Bronchial epithelial cell (primary cell): Measurements from ENCODE around the gene CHD6. TPM values are rescaled to one million over a fixed set of nuclear protein-coding genes. Genes with fewer than 3 reads are reported as not detected.
A peak's percentile ranks its signal among the peaks of the same experiment; 100 is the strongest.

Experiments used
- DNase-seq: peaks from one replicate; pipeline ENCODE4 v3.0.0-alpha.2; 2010; ENCODE audit warnings: low read depth
- FAIRE-seq: peaks from 2 replicates; lab custom pipeline; 2011; peaks lifted over from hg19 to GRCh38; lab: Jason Lieb, UNC
- H3K27me3 ChIP-seq: 2 replicates; pipeline ENCODE4 v1.5.1; 2011; ENCODE audit warnings: low read length; ENCODE audit not compliant: control insufficient read depth, insufficient read depth
- H3K36me3 ChIP-seq: 2 replicates; pipeline ENCODE4 v1.5.1; 2011; ENCODE audit warnings: low read length; ENCODE audit not compliant: control insufficient read depth, insufficient read depth
- H3K4me3 ChIP-seq: 2 replicates; pipeline ENCODE4 v1.5.1; 2011; ENCODE audit warnings: mild to moderate bottlenecking, low read depth, low read length, control low read depth
- total RNA-seq: library from RNA; depleted of rRNA; stranded (reverse); fragments of >200 nt; gene quantifications from 2 replicates; pipeline ENCODE4 v1.2.1, GENCODE V29; 2014
- TF ChIP-seq, protein P1 (sequence below): IDR thresholded peaks from 2 replicates; pipeline ENCODE4 v1.5.1; 2011; ENCODE audit warnings: mild to moderate bottlenecking, moderate library complexity, low read length, control low read depth, inconsistent platforms; ENCODE audit not compliant: insufficient read depth, severe bottlenecking

Gene CHD6
- total RNA-seq, 1 donor from 2014 or later: 10.8 TPM

DNA sequence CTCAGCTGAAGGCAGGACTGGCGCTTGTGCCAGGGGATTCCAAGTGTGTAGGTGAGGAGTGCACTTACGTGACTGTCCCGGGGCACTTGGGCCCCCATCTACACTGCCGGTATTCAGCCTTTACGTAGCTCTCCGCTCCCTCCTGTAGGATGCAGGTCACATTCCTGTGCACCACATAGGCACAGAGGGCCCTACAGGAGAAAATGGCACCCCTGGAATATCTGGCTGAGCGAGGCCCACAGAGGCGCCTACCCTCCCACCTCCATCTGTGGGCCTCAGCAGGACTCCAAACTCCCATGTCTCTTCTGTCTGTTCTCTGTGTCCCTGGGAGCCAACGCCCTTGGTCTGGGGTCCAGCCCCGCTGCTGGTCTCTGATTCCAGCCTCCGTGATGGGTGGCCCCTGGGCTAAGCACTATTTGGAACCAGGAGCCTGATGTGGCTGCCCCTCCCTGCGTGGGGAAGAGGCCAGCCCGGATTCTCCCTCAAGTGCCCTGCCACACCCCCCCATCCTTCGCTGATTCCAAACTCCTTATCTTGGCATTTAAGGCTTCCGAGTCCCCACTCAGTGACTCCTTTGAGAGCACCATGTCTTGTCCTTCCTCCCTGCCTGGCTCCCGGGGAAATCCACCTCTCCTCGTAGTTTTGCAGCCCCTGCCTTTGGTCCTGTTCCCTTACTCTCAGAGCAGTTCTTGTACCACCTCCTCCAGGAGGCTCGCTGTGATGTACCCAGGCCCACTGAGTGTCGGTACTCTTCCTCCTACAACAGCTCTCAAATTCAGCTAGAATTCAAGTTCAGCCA, 253.0 kb downstream of the CHD6 start:
- DNase-seq (no peak), FAIRE-seq (no peak)
- no peaks in the 10 kb centered on the region for H3K36me3 ChIP-seq
- H3K4me3 ChIP-seq: no peak overlapping the region
- peaks cover 23% of the 10 kb centered on the region for H3K27me3 ChIP-seq
- TF ChIP-seq, protein P1, sequence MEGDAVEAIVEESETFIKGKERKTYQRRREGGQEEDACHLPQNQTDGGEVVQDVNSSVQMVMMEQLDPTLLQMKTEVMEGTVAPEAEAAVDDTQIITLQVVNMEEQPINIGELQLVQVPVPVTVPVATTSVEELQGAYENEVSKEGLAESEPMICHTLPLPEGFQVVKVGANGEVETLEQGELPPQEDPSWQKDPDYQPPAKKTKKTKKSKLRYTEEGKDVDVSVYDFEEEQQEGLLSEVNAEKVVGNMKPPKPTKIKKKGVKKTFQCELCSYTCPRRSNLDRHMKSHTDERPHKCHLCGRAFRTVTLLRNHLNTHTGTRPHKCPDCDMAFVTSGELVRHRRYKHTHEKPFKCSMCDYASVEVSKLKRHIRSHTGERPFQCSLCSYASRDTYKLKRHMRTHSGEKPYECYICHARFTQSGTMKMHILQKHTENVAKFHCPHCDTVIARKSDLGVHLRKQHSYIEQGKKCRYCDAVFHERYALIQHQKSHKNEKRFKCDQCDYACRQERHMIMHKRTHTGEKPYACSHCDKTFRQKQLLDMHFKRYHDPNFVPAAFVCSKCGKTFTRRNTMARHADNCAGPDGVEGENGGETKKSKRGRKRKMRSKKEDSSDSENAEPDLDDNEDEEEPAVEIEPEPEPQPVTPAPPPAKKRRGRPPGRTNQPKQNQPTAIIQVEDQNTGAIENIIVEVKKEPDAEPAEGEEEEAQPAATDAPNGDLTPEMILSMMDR: no peak

DNA sequence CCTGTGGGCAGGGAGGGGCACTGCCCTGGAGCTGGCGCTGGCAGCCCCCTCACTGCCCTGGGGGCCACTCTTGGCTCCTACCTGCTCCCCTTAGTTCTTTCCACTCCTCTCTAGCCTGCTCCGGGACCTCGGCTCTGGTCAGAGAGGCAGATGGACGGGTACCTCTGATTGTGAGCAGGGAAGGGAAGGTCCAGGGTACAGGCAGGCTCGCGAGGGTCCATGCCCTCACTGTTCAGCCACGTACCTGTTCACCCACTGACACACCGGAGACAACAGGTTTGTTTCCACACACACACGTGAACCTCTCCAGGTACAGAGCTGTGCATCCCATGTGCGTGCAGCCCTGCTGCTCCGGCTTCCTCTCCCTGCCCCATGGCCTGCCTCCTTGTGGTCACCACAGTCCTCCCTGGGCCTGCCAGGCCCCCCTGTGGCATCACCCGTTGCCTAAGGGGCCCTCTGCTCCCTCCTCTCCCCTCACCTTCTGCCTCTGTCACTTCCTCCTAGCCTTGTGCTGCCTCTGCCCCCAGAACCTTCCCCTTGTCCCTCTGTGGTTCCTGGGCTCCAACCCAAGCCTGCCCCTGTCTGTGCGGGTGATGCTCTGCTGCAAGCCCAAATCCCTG, 253.8 kb downstream of the CHD6 start:
- DNase-seq (no peak), FAIRE-seq (peak; percentile 68)
- Histone ChIP-seq H3K27me3 (peaks cover 23% of the 10 kb centered on the region), H3K36me3 (peaks cover 1% of the 10 kb centered on the region), H3K4me3 (no peak overlapping the region)
- TF ChIP-seq, protein P1: no peak

DNA sequence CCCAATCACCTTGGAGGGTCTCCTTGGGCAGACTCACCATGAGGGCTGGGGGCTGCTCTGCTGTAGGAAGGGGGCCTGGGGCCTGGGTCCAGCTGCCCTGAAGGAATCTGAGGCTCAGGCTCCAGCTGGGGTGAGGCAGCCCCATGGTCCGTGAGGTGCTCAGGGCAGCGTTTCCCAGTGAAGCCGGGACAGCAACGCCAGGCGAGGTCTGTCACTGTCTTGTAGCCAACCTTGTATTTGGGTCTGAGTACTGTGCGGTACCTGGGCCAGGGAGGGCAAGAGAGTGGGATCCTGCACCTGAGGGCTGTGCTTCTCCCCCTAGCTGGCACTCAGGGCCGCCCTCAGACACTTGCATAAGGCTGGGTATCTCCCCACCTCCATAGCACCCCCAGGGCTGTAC, 254.6 kb downstream of the CHD6 start:
- TF ChIP-seq, protein P1: no peak
- FAIRE-seq (no peak), DNase-seq (no peak)
- Histone ChIP-seq H3K36me3 (peaks cover 1% of the 10 kb centered on the region), H3K27me3 (peaks cover 23% of the 10 kb centered on the region), H3K4me3 (no peak overlapping the region)

DNA sequence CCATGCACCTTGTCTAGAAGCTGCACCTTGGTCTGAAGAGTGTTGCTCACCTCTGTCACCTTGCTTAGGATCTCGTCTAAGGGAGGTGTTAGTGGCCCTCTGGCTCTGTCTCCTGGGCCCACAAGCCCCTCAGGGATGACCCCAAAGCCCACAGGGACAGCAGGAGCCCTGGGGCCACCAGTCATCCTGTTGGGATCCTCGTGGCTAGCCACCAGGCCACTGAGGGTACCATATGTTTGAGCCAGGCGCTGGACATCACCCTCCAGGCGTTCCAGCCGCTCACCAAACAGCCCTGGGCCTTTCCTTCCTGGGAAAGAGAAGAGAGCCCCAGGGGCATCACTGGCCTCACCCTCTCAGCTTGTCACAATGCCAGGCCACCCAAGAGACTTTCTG, 255.4 kb downstream of the CHD6 start:
- Histone ChIP-seq H3K4me3 (no peak overlapping the region), H3K36me3 (peaks cover 6% of the 10 kb centered on the region), H3K27me3 (peaks cover 23% of the 10 kb centered on the region)
- DNase-seq (no peak), FAIRE-seq (no peak)
- TF ChIP-seq, protein P1: no peak

DNA sequence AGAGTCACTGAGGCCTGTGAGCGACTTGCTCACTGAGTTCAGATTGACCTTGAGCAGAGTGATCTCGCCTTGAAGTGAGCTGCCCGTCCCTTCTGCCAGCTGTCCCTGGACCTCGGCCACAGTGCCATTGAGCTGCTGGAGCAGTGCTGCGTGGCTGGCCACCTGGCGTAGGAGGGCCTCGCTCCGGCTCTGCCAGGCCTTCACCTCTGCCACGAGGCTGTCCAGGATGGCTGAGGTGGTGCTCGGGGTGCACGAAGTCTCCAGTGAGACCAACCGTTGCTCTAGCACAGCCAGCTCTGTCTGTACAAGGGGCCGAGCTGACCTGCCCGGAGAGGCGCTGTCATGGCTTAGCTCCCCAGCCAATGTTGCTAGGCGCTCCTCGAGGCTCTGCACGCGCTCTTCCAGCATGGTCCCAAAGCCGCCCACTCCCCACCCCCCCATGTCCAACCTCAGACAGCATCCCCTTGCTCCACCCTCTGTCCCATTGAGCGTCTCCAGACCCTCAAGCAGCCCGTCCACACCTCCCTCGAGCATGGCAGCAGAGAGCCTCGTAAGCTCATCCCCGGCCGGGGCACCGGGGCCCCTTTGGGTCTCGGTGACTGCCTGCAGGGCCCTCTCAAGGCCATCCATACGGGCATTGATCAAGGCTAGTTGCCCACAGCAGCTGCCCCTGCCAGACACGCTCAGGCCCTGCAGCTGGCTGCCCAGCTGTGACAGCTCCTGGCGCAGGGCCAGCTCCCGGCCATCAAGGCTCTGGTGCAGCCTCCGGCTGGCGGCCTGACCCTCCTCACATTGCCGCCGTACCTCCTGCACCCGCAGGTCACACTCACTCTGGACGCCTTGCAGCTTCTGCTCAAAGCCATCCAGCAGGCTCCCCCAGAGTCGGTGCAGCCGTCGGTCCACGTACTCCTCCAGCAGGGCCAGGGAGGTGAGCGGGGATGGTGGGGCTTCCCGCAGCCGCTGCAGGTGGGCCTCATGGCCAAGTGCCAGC, 256.1 kb downstream of the CHD6 start:
- no peak for FAIRE-seq
- DNase-seq: no peak
- H3K36me3 ChIP-seq: peaks cover 11% of the 10 kb centered on the region
- H3K4me3 ChIP-seq: no peak overlapping the region
- TF ChIP-seq, protein P1: no peak
- H3K27me3 ChIP-seq: peaks cover 18% of the 10 kb centered on the region
